Glutamatergic neuron (in vitro differentiated cells): ENCODE measurements around the gene LRRFIP2. TPM values are rescaled to one million over a fixed set of nuclear protein-coding genes. Genes with fewer than 3 reads are reported as not detected.
"Not testable (repeated sequence)": the region's sequence is repeated elsewhere in the genome, so short reads cannot be mapped to it uniquely, and the experiment has no call there.

Source experiments
- DNase-seq: peaks from one replicate; pipeline ENCODE4 v3.0.0; 2022
- H3K27ac Mint-ChIP-seq: one replicate; pipeline ENCODE4 v1.8.0; 2020; ENCODE audit warnings: mild to moderate bottlenecking, mixed read lengths, inconsistent platforms; ENCODE audit not compliant: unreplicated experiment
- H3K27me3 Mint-ChIP-seq: one replicate; pipeline ENCODE4 v1.8.0; 2020; ENCODE audit warnings: mild to moderate bottlenecking, moderate library complexity, mixed read lengths, inconsistent platforms; ENCODE audit not compliant: unreplicated experiment
- H3K36me3 Mint-ChIP-seq: one replicate; pipeline ENCODE4 v1.8.0; 2020; ENCODE audit warnings: mild to moderate bottlenecking, mixed read lengths, inconsistent platforms; ENCODE audit not compliant: unreplicated experiment
- H3K4me1 Mint-ChIP-seq: one replicate; pipeline ENCODE4 v1.8.0; 2020; ENCODE audit warnings: mild to moderate bottlenecking, low read depth, mixed read lengths, inconsistent platforms; ENCODE audit not compliant: unreplicated experiment
- H3K4me3 Mint-ChIP-seq: one replicate; pipeline ENCODE4 v1.8.0; 2020; ENCODE audit warnings: mild to moderate bottlenecking, mixed read lengths, inconsistent platforms; ENCODE audit not compliant: unreplicated experiment
- H3K9me3 Mint-ChIP-seq: one replicate; pipeline ENCODE4 v1.8.0; 2020; ENCODE audit warnings: mild to moderate bottlenecking, moderate library complexity, mixed read lengths, inconsistent platforms; ENCODE audit not compliant: unreplicated experiment
- total RNA-seq: library from RNA; stranded (reverse); fragmentation: NEBNext Ultra II Directional; extraction: Animal tissue kit (Norgen Biotek cat#: 25700); gene quantifications from one replicate; pipeline ENCODE4 v1.2.1, GENCODE V29; 2021; ENCODE audit not compliant: unreplicated experiment
- TF ChIP-seq, protein P1 (sequence below): fragments of 200-600 bp; sonication (generic); IDR thresholded peaks from one replicate; pipeline ENCODE4 v1.5.0; 2021; ENCODE audit not compliant: partially characterized antibody, unreplicated experiment

Gene LRRFIP2
- total RNA-seq, 1 donor from 2014 or later: 45.3 TPM

DNA sequence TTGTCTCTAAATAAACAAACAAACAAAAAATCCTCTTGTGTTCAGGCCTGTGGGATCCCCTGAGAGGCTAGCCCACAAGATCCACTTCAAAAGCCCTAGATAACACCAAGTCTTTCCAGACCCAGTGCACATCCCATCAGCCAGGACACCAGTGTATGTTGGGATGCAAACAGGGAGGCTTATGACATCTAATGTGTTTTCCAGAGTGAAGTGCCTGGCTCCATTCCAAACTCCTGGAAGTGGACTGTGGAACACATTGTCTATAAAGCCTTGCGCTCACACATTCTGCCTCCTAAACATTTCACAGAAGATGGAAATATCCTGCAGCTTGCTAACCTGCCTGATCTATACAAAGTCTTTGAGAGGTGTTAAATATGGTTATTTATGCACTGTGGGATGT lies 124.1 kb downstream of the LRRFIP2 start:
- Mint-ChIP-seq H3K27me3 (no peaks in the 10 kb centered on the region), H3K4me3 (no peak overlapping the region), H3K27ac (no peak overlapping the region), H3K4me1 (peaks cover 5% of the 10 kb centered on the region), H3K9me3 (no peaks in the 10 kb centered on the region), H3K36me3 (no peaks in the 10 kb centered on the region)
- TF ChIP-seq, protein P1, sequence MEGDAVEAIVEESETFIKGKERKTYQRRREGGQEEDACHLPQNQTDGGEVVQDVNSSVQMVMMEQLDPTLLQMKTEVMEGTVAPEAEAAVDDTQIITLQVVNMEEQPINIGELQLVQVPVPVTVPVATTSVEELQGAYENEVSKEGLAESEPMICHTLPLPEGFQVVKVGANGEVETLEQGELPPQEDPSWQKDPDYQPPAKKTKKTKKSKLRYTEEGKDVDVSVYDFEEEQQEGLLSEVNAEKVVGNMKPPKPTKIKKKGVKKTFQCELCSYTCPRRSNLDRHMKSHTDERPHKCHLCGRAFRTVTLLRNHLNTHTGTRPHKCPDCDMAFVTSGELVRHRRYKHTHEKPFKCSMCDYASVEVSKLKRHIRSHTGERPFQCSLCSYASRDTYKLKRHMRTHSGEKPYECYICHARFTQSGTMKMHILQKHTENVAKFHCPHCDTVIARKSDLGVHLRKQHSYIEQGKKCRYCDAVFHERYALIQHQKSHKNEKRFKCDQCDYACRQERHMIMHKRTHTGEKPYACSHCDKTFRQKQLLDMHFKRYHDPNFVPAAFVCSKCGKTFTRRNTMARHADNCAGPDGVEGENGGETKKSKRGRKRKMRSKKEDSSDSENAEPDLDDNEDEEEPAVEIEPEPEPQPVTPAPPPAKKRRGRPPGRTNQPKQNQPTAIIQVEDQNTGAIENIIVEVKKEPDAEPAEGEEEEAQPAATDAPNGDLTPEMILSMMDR: no peak
- no peak for DNase-seq

DNA sequence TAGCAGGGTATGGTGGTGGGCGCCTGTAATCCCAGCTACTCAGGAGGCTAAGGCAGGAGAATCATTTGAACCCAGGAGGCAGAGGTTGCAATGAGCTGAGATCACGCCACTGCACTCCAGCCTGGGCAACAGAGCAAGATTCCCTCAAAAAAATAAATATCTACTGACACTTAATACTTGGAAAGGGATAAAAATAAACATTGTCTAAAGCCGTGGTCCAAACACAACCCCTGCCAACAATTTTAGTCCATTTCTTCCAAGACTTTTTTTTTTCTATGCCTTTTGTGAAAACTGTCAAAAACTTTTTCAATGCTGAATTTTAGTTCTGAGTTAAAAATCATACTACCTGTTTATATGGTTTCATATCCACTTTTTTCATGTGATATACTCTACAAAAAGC lies 131.7 kb downstream of the LRRFIP2 start:
- not testable (repeated sequence) for H3K27me3 Mint-ChIP-seq, H3K4me3 Mint-ChIP-seq, H3K36me3 Mint-ChIP-seq, DNase-seq, H3K4me1 Mint-ChIP-seq, H3K27ac Mint-ChIP-seq, H3K9me3 Mint-ChIP-seq

DNA sequence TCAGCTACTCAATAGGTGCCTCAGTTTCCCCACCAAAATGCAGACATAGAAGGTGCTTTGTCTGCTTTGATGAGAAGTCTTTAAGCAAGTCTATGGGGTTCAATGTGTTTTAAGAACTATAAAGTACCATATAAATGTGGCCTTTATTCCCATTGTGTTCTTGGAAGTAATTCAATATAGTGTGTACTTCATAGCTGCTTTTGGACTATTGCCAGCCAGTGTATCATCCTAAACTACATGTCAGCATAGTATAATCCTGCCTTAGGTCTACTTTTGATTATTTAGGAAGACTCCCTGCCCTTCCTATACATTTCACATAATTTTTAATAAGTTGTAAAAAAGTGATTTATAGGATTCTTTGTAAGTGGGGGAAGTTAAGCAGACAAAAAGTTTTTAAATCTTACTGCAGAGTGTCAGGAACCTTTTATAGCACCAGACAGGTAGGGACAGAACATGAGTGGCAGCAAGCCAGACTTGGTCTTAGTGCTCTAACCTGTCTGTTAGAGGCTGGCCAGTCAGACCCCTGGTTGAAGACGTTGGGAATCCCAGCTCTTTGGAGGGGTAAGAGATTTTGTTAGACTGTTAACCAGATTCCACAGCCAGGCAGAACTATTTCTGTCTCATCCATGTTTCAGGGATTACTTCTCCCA lies 132.7 kb downstream of the LRRFIP2 start:
- no peaks in the 10 kb centered on the region for H3K9me3 Mint-ChIP-seq
- H3K4me3 Mint-ChIP-seq: no peak overlapping the region
- TF ChIP-seq, protein P1: no peak
- H3K36me3 Mint-ChIP-seq: peaks cover 7% of the 10 kb centered on the region
- H3K27ac Mint-ChIP-seq: no peak overlapping the region
- no peaks in the 10 kb centered on the region for H3K27me3 Mint-ChIP-seq
- no peaks in the 10 kb centered on the region for H3K4me1 Mint-ChIP-seq
- DNase-seq: no peak

DNA sequence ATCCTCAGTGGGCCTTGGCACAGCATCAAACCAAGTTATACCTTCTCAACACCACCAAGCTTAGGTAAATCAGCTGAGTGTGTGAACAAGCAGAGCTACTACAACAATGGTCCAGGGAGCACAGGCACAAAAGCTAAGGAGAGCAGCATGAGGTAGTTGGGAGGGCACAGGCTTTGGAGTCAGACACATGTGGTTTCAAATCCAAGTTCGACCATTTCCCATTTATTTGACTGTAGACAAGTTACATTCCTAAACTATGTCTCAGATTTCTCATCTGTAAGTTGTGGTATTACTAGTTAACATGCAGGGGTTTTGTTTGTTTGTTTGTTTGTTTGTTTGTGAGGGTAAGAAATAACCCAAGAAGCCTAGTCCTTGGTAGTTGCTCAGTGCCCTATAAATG lies 134.2 kb downstream of the LRRFIP2 start:
- Mint-ChIP-seq H3K4me3 (no peak overlapping the region), H3K27ac (no peak overlapping the region), H3K36me3 (peaks cover 21% of the 10 kb centered on the region), H3K9me3 (no peaks in the 10 kb centered on the region), H3K4me1 (no peaks in the 10 kb centered on the region), H3K27me3 (no peaks in the 10 kb centered on the region)
- TF ChIP-seq, protein P1: no peak
- no peak for DNase-seq

DNA sequence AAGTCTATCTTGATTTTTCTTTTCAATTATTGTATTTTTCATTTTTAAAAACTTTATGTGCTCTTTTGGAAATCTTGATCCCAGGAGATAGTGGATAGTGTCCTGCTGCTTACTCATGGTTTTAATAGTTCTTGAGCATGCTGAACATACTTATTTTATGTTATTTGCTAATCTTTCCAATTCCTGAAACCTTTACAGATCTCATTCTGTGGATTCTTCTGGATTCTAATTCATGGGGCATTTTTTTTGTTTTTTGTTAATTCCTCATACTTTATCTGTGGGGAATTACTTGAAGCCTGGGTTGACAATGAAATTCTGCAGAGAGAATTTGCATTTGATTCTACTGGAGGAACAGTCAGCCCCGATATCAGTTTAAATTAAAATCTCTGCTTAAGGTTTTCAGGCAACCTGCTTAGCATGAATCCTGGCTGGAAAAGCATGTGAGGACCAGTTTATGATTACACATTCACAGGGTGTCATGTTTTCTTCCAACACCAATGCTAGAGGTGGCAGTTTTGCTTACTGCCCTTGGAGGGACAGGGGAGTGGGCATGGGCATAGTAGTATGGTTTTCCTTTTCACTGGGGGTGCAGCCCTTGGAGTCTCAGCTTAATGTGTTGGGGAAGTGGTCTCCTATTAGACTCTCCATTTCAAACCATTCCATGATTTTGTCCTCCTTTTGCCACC lies 135.1 kb downstream of the LRRFIP2 start:
- H3K4me1 Mint-ChIP-seq: no peaks in the 10 kb centered on the region
- DNase-seq: no peak
- no peak overlapping the region for H3K4me3 Mint-ChIP-seq
- H3K36me3 Mint-ChIP-seq: peaks cover 28% of the 10 kb centered on the region
- TF ChIP-seq, protein P1: no peak
- no peaks in the 10 kb centered on the region for H3K9me3 Mint-ChIP-seq
- H3K27me3 Mint-ChIP-seq: no peaks in the 10 kb centered on the region
- no peak overlapping the region for H3K27ac Mint-ChIP-seq
